GM12872 (cell line): ENCODE data around the gene FADD.

Experiments
- CTCF ChIP-seq: IDR thresholded peaks from 3 replicates; pipeline ENCODE4 v1.5.1; 2011; ENCODE audit warnings: low read depth, mild to moderate bottlenecking, low read length, moderate library complexity; ENCODE audit not compliant: insufficient read depth

Gene FADD

GRCh38 chr11:70201882-70202861 lies 924 bp upstream of the FADD start:
- no peak for TF ChIP-seq CTCF

GRCh38 chr11:70203751-70204465 lies 812 bp downstream of the FADD start:
- TF ChIP-seq CTCF: no peak

- no peak for TF ChIP-seq CTCF
These were observed 1.3 kb downstream of the FADD start for GRCh38 chr11:70204466-70204799.

- TF ChIP-seq CTCF: no peak
These were observed 2.1 kb downstream of the FADD start for GRCh38 chr11:70205049-70205725.

- TF ChIP-seq CTCF: no peak
These were observed 2.7 kb downstream of the FADD start for GRCh38 chr11:70205766-70206165.

GRCh38 chr11:70206226-70206981 lies 3.3 kb downstream of the FADD start:
- TF ChIP-seq CTCF: no peak
